ENCODE measurements around the gene GP1BB.

GP1BB gene

GRCh38 chr22:19727310-19728150, 4.2 kb downstream of the GP1BB start:
- DNase-seq, result no peak

DNA sequence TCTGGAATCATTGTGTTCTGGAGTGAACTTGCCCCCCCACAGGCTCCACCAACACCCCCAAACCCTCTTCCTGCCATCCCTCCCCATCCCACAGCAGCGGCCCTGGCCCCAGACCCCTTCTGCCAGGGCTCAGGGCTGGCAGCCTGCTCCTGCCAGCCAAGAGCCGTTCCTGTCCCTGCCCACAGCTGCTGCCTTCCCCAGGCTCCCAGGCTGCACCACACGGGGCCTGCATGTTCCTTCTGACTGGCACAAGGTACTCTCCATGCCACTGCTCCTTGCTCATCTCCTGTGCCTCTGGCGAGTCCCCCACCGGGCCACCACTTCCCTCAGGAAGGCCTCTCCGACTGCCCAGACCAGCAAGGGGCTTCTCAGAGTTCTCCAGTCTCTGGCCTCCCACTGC, 4.9 kb downstream of the GP1BB start:
- DNase-seq, result no peak

DNA sequence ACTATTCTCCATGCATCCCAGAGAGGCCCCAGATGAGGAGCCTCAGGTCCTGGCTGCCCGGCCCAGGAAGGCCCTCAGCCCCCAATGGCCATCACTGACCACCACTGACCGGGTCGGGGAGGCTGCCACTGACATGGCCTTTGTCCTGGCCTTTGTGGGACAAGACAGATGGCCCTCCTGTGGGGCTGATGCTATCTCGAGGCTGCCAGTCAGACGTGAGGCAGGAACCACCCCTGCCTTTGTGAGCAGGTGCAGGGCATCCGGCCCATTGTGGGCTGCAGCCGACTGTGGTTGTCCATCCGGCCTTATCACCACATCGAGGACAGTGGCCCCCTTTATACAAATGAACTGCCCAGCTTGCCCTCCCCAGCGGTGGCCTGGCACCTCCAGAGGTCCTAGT, 5.5 kb downstream of the GP1BB start:
- DNase-seq, result no peak

DNA sequence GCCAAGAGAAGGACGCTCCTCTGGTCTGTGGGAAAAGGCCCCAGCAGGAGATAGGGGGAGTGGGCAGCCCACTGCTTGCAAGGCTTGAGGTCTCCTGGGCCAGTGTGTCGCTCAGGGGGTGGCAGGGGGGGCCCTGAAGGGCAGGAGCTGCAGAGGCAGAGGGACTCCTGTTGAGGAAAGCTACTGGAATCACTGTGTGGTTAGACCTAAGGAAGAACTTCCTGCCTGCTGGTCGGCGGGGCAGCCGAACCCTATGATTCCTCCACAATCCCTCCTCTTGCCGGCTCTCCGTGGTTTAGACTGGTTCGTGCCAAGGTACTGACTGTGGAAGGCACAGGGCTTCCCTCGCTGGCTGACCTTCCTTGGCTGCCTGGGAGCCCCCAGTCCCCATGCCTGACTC, 6.2 kb downstream of the GP1BB start:
- DNase-seq, result no peak

- no peak for DNase-seq
Observed at GRCh38 chr22:19730198-19730597, 6.9 kb downstream of the GP1BB start.

- peak; percentile 86 for DNase-seq
Observed at GRCh38 chr22:19730655-19731360, 7.5 kb downstream of the GP1BB start.

DNA sequence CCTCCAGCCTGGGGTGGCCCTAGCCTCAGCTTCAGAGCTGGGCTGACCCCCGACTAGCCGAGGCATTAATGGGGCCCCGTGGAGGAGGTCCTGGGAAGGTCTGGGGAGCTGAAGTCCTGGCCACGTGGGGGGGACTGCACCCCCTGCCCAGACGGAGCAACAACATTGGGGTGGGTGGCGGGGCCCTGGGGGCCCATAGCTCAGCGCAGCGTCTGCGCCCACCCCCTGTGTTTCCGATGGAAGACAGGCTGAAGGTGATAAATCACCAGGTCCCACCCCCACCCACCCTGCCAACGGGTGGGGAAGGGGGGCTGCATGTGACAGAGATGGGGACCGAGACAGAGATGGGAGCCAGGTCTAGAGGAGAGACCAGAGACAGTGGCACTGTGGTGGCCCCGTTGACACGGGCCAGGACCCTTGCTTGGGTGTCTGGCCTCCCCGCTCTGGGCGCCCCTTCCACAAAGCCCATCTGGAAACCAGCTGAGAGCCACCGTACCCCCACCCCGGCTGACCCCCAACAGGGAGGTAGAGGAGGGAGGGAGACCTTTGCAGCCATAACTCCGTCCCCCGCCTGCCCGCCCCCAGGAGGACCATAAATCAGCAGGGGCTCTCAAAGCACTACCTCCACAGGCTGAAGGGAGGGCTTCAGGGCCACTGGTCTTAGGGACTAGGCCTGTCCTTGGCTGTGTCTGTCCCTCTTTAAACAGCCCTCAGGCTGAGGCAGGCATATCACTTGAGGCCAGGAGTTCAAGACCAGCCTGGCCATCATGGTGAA, 8.2 kb downstream of the GP1BB start:
- no peak for DNase-seq

DNA sequence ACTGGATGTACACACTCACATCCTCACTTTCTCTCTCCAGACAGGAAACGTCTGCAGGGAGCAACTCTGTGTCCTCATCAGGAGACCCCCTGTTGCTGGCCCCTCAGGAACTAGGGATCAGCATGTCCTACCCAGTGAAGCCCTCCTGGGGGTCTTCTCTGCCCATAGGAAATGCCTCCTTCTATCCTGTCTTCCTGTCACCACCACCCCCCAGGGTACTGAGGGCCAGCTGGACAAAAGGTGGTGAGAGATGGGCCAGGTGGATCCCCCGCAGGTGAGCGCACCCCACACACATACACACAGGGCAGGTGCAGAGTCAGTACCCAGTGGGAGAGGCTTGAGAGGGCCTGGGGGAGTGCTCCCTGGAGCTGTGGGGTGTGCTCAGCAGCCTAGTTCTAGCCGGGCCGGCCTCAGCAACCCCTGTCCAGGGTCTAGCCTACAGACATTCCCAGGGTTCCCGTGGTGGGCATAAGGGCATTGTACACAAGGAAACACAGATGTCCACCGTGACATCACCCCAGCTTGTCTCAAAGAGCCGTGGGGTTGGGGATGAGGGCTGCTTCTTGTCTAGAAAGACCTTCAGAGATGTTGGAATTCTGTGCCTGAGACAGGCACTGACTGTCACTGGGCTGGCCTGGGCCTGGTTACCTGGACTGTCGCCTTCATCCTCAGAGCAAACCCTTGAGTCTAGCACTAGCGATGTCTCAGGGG, 9.2 kb downstream of the GP1BB start:
- no peak for DNase-seq

DNA sequence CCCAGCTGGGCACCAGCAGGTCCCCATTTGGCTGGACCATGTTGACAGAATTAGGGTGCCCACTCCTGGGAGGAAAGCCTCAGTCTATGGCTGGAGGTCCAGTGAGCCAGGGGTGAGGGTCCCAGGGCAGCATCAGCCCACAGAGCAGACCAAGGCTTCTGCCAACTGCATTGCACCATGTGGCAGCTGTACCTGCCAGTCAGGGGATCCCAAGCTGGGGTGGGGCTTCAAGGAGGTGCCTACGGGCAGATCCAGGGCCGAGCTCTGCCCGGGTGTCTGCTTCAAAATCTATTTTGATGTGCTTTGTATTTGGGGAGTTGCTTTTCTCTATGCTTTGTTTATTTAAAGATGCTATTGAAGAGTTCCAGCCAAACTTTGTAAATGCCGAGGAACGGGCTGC, 10.4 kb downstream of the GP1BB start:
- DNase-seq, result no peak

GRCh38 chr22:19734163-19734562, 10.8 kb downstream of the GP1BB start:
- no peak for DNase-seq

GRCh38 chr22:19734837-19735382, 11.6 kb downstream of the GP1BB start:
- no peak for DNase-seq

GRCh38 chr22:19735665-19736510, 12.5 kb downstream of the GP1BB start:
- no peak for DNase-seq

DNA sequence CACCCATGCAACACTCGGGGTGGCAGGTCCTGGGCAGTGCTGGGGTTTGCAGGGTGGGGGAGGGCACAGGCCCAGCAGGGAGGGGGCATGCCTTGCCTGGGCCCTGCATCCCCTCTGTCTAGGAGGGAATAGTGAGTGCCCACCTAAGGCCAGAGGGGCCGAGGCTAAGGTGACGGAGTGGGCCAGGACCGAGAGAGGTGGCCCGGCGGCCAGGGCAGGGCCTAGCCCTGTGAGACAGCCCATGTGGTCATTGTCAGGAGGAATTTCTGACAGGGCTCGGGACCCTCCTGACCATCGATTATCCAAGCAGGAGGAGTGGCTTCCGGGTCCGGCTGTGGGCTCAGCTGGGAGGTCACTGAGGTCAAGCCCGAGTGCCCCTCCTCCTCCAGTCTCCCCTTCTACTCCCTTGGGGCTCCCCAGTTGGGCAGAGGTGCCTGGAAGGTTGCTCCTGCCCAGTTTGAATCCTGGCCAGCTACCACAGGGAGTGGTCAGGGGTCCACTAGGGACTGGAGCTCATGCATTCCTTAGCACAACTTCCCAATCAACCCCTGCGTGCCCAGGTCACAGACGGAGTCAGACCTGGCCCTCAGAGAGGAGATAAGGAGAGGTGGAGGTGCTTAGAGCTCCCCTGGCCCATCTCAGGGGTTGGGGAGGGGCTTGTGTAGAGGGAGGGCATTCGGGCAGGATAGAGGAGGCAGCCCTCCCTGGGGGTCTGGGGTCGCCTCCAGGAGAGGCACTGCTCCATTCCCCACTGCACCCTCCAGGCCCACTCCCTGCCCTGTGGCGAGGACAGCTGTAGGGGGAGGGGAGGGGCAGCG, 14.7 kb downstream of the GP1BB start:
- no peak for DNase-seq

DNA sequence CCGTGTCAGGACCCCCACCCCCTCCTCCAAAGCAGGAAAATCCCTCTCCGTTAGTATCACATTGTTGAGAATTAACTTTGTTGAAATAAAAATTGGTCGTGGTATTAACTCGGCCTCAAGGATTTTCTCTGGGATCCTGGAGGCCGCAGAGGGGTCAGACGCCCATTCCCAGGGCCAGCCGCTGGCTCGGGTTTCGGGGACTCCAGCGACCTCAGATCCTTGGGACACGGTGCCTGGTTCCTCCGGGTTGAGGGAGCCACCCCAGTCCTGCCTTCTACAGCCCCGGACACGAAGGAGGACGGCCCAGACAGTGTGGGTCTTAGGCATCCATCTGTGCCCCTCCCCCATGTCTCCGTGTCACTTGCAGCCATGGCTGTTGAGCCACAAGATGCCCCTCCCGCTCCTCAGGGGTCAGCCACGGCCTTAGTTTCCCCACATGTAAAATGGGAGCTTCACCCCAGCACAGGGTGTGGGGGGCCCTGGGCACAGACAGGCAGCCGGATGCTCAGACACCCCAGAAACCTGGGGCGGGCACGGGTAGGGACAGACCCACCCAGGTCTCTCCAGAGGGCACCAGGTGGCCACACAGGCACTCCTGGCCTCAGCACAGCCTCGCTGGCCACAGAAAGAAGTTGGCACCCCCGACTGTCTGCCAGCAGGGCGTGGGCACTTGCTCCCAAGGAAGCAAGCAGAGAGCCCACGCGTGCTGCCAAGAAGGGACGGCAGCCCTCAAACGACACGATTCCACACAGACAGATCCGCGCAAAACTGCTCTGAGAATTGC, 15.5 kb downstream of the GP1BB start:
- no peak for DNase-seq

GRCh38 chr22:19739448-19739895, 16.1 kb downstream of the GP1BB start:
- no peak for DNase-seq

- no peak for DNase-seq
Observed at GRCh38 chr22:19739911-19740449, 16.6 kb downstream of the GP1BB start.

DNA sequence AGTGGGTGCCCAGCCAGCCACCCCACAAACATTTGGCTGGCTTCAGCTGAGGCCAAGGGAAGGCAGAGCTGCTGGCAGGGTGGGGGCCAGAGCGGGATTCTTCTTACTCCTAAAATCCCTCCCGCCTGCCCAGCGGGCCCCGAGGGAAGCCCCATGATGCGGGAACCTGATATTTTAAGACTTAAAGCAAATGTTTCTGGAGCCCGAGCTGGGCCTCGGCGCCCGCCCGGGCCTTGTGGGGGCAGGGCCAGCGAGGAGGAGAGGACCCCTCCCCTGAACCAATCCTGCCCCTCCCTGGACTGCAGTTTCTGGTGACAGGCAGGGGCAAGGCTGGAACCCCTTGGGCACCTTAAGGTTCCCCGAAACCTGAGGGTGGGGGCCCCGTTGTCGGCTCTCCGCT, 17.2 kb downstream of the GP1BB start:
- DNase-seq, result no peak

DNA sequence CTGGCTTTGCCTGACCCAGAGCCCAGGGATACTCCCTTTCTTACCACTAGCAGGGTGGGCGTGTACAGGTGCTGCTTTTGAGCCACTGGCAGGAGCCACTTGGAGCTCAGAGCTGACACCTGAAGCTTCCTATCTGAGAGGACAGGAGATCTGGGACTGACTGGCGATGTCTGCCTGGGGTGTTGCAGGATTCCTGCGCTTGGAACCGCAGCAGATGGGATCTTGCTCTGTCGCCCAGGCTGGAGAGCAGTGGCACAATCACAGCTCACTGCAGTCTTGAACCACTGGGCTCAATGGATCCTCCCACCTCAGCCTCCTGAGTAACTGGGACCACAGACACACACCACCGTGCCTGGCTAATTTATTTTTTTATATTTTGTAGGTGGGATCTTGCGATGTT, 17.7 kb downstream of the GP1BB start:
- no peak for DNase-seq
